ENCODE results near the gene SLC38A10. TPM values are rescaled to one million over a fixed set of nuclear protein-coding genes. Genes with fewer than 3 reads are reported as not detected.

The SLC38A10 gene
- total and polyA plus RNA-seq, 2 of the 13 experiments (the other 11 are each of a cell fraction or from before 2014, with no cell fraction given): 23.4 to 55.8 TPM

Other genes starting within 250 kb of the SLC38A10 start
- gene PVALEF, start 129.8 kb downstream of the SLC38A10 start, total RNA-seq (2016; rRNA removed; fragmentation: Illumina TruSeq; extraction: Trizol): 0.18 TPM in 1 of 2 replicates, not detected in the other
- gene PVALEF, start 129.8 kb downstream of the SLC38A10 start, polyA plus RNA-seq (2011; rRNA removed): 0.18 and 0.24 TPM in 2 replicates
- gene AATK, start 129.1 kb downstream of the SLC38A10 start, total RNA-seq (2016; rRNA removed; fragmentation: Illumina TruSeq; extraction: Trizol): 6.1 and 8.4 TPM in 2 replicates
- 2.9 and 5.2 TPM in 2 replicates for gene AATK, start 129.1 kb downstream of the SLC38A10 start, polyA plus RNA-seq (2011; rRNA removed)
- 11.1 and 16.8 TPM in 2 replicates for gene CEP131, start 72.3 kb downstream of the SLC38A10 start, total RNA-seq (2016; rRNA removed; fragmentation: Illumina TruSeq; extraction: Trizol)
- 5.0 and 5.6 TPM in 2 replicates for gene CEP131, start 72.3 kb downstream of the SLC38A10 start, polyA plus RNA-seq (2011; rRNA removed)
- 8.5 and 18.8 TPM in 2 replicates for gene TEPSIN, start 56.3 kb downstream of the SLC38A10 start, total RNA-seq (2016; rRNA removed; fragmentation: Illumina TruSeq; extraction: Trizol)
- gene TEPSIN, start 56.3 kb downstream of the SLC38A10 start, polyA plus RNA-seq (2011; rRNA removed): 16.1 and 19.7 TPM in 2 replicates
- gene NDUFAF8, start 56.0 kb downstream of the SLC38A10 start, total RNA-seq (2016; rRNA removed; fragmentation: Illumina TruSeq; extraction: Trizol): 213 and 233 TPM in 2 replicates
- 62.4 and 75.6 TPM in 2 replicates for gene NDUFAF8, start 56.0 kb downstream of the SLC38A10 start, polyA plus RNA-seq (2011; rRNA removed)
- gene BAHCC1, start 100.2 kb upstream of the SLC38A10 start, total RNA-seq (2016; rRNA removed; fragmentation: Illumina TruSeq; extraction: Trizol): 0.94 and 1.7 TPM in 2 replicates
- 1.4 TPM in 2 replicates for gene BAHCC1, start 100.2 kb upstream of the SLC38A10 start, polyA plus RNA-seq (2011; rRNA removed)
- gene ACTG1, start 217.5 kb upstream of the SLC38A10 start, total RNA-seq (2016; rRNA removed; fragmentation: Illumina TruSeq; extraction: Trizol): 973 and 1,028 TPM in 2 replicates
- gene ACTG1, start 217.5 kb upstream of the SLC38A10 start, polyA plus RNA-seq (2011; rRNA removed): 1,138 and 1,217 TPM in 2 replicates
- gene FSCN2, start 233.1 kb upstream of the SLC38A10 start, total RNA-seq (2016; rRNA removed; fragmentation: Illumina TruSeq; extraction: Trizol): not detected in 2 replicates
- 0.09 and 0.31 TPM in 2 replicates for gene FSCN2, start 233.1 kb upstream of the SLC38A10 start, polyA plus RNA-seq (2011; rRNA removed)

All from HepG2 (cell line).